Measurements from ENCODE around the gene XIRP2.
"Not testable (repeated sequence)": the region's sequence is repeated elsewhere in the genome, so short reads cannot be mapped to it uniquely, and the experiment has no call there.

The XIRP2 gene

GRCh38 chr2:167018590-167018989, 130.3 kb downstream of the XIRP2 start:
- Mint-ChIP-seq H3K27me3 (ENCODE audit: low read depth, poor library complexity) (no peaks in the 10 kb centered on the region), H3K36me3 (ENCODE audit: low read depth) (no peaks in the 10 kb centered on the region), H3K4me3 (no peak overlapping the region), H3K9me3 (peaks cover 1% of the 10 kb centered on the region), H3K27ac (no peak overlapping the region), H3K4me1 (peaks cover 8% of the 10 kb centered on the region)
- DNase-seq = no peak
- no peak for TF ChIP-seq CTCF (IDR thresholded peaks at IDR 0.05)

GRCh38 chr2:167028503-167028902, 140.2 kb downstream of the XIRP2 start:
- no peak for TF ChIP-seq CTCF (IDR thresholded peaks at IDR 0.05)
- no peak for DNase-seq
- H3K4me1 Mint-ChIP-seq = no peaks in the 10 kb centered on the region
- H3K27me3 Mint-ChIP-seq (ENCODE audit: low read depth, poor library complexity) = no peaks in the 10 kb centered on the region
- no peak overlapping the region for H3K27ac Mint-ChIP-seq
- H3K4me3 Mint-ChIP-seq = no peak overlapping the region
- no peaks in the 10 kb centered on the region for H3K36me3 Mint-ChIP-seq (ENCODE audit: low read depth)
- H3K9me3 Mint-ChIP-seq = peaks cover 61% of the 10 kb centered on the region

- H3K27ac Mint-ChIP-seq; H3K4me3 Mint-ChIP-seq; H3K27me3 Mint-ChIP-seq (ENCODE audit: low read depth, poor library complexity); H3K4me1 Mint-ChIP-seq; H3K36me3 Mint-ChIP-seq (ENCODE audit: low read depth); DNase-seq: not testable (repeated sequence)
- peaks cover 66% of the 10 kb centered on the region for H3K9me3 Mint-ChIP-seq
Measured at GRCh38 chr2:167034976-167035375, 146.7 kb downstream of the XIRP2 start.

GRCh38 chr2:167048829-167049228, 160.5 kb downstream of the XIRP2 start:
- H3K4me3 Mint-ChIP-seq = no peak overlapping the region
- H3K4me1 Mint-ChIP-seq = no peaks in the 10 kb centered on the region
- no peak overlapping the region for H3K27ac Mint-ChIP-seq
- H3K27me3 Mint-ChIP-seq (ENCODE audit: low read depth, poor library complexity) = no peaks in the 10 kb centered on the region
- H3K9me3 Mint-ChIP-seq = no peaks in the 10 kb centered on the region
- no peaks in the 10 kb centered on the region for H3K36me3 Mint-ChIP-seq (ENCODE audit: low read depth)
- no peak for TF ChIP-seq CTCF (IDR thresholded peaks at IDR 0.05)
- DNase-seq = no peak

GRCh38 chr2:167049659-167050058, 161.4 kb downstream of the XIRP2 start:
- H3K27ac Mint-ChIP-seq = no peak overlapping the region
- no peaks in the 10 kb centered on the region for H3K4me1 Mint-ChIP-seq
- TF ChIP-seq CTCF (IDR thresholded peaks at IDR 0.05) = no peak
- H3K27me3 Mint-ChIP-seq (ENCODE audit: low read depth, poor library complexity) = no peaks in the 10 kb centered on the region
- H3K4me3 Mint-ChIP-seq = no peak overlapping the region
- no peaks in the 10 kb centered on the region for H3K9me3 Mint-ChIP-seq
- no peaks in the 10 kb centered on the region for H3K36me3 Mint-ChIP-seq (ENCODE audit: low read depth)
- no peak for DNase-seq

GRCh38 chr2:167052825-167053224, 164.5 kb downstream of the XIRP2 start:
- TF ChIP-seq CTCF (IDR thresholded peaks at IDR 0.05) = no peak
- H3K27ac Mint-ChIP-seq = no peak overlapping the region
- no peaks in the 10 kb centered on the region for H3K27me3 Mint-ChIP-seq (ENCODE audit: low read depth, poor library complexity)
- no peaks in the 10 kb centered on the region for H3K36me3 Mint-ChIP-seq (ENCODE audit: low read depth)
- no peaks in the 10 kb centered on the region for H3K9me3 Mint-ChIP-seq
- no peaks in the 10 kb centered on the region for H3K4me1 Mint-ChIP-seq
- H3K4me3 Mint-ChIP-seq = no peak overlapping the region
- no peak for DNase-seq

Measured in nephron progenitor cell (in vitro differentiated cells).